ENCODE results near the gene SETX. TPM values are rescaled to one million over a fixed set of nuclear protein-coding genes. Genes with fewer than 3 reads are reported as not detected.

SETX gene
- total and polyA plus RNA-seq, 3 experiments from 2014 or later = 32.4 to 39.3 (median 37.3) TPM

- H3K36me3 Mint-ChIP-seq = peaks cover 22 to 72% (median 44%) of the 10 kb centered on the region in 3 donors
- Histone ChIP-seq H3K4me1 (ENCODE audit: insufficient read depth, low read length) (peaks cover 10% of the 10 kb centered on the region), H3K36me3 (ENCODE audit: insufficient read depth, low read length) (peaks cover 21% of the 10 kb centered on the region), H3K9me3 (ENCODE audit: low read length) (no peaks in the 10 kb centered on the region), H3K27me3 (ENCODE audit: insufficient read depth, low read length, poor library complexity, severe bottlenecking) (no peaks in the 10 kb centered on the region), H3K4me3 (ENCODE audit: low read length) (no peak overlapping the region), H3K27ac (ENCODE audit: low read depth, low read length) (no peak overlapping the region)
- peak overlapping the region in 4 of 8 donors; percentile 18 to 62 (median 38) for H3K27ac Mint-ChIP-seq
- H3K9me3 Mint-ChIP-seq = no peaks in the 10 kb centered on the region
- POLR2A ChIA-PET = no interaction called here
- H3K4me1 Mint-ChIP-seq = peaks cover 48 to 79% (median 75%) of the 10 kb centered on the region in 3 donors
- no peaks in the 10 kb centered on the region for H3K27me3 Mint-ChIP-seq
- CTCF ChIA-PET = interaction anchor here (1.0 kb wide), 1 partner anchor 24 kb away, joined by 3 read pairs; no protein-coding TSS in a partner anchor
- H3K4me3 Mint-ChIP-seq = no peak overlapping the region
- DNase-seq = no peak
Measured at GRCh38 chr9:132324425-132324824, 30.4 kb downstream of the SETX start.

GRCh38 chr9:132319421-132320110, 35.2 kb downstream of the SETX start:
- POLR2A ChIA-PET = no interaction called here
- Histone ChIP-seq H3K27ac (ENCODE audit: low read depth, low read length) (no peak overlapping the region), H3K27me3 (ENCODE audit: insufficient read depth, low read length, poor library complexity, severe bottlenecking) (no peaks in the 10 kb centered on the region), H3K36me3 (ENCODE audit: insufficient read depth, low read length) (peaks cover 11% of the 10 kb centered on the region), H3K4me1 (ENCODE audit: insufficient read depth, low read length) (peaks cover 20% of the 10 kb centered on the region), H3K9me3 (ENCODE audit: low read length) (no peaks in the 10 kb centered on the region), H3K4me3 (ENCODE audit: low read length) (no peak overlapping the region)
- Mint-ChIP-seq H3K4me1 (peaks cover 22 to 36% (median 35%) of the 10 kb centered on the region in 3 donors), H3K9me3 (no peaks in the 10 kb centered on the region), H3K27ac (peak overlapping the region in 6 of 8 donors; percentile 9 to 67 (median 57)), H3K27me3 (no peaks in the 10 kb centered on the region), H3K36me3 (peaks cover 5 to 42% (median 22%) of the 10 kb centered on the region in 3 donors), H3K4me3 (peak overlapping the region in 3 of 7 donors; percentile 1 to 17 (median 3))
- CTCF ChIA-PET = no interaction called here
- DNase-seq = no peak

- H3K27me3 Mint-ChIP-seq = no peaks in the 10 kb centered on the region
- peaks cover 6 to 58% (median 21%) of the 10 kb centered on the region in 3 donors for H3K36me3 Mint-ChIP-seq
- ChIA-PET CTCF (interaction anchor here (1.2 to 1.3 kb wide), 2 partner anchors 44 to 1662 kb away, joined by 3 to 4 read pairs; no protein-coding TSS in a partner anchor), POLR2A (no interaction called here)
- Histone ChIP-seq H3K4me1 (ENCODE audit: insufficient read depth, low read length) (no peaks in the 10 kb centered on the region), H3K36me3 (ENCODE audit: insufficient read depth, low read length) (peaks cover 24% of the 10 kb centered on the region), H3K27me3 (ENCODE audit: insufficient read depth, low read length, poor library complexity, severe bottlenecking) (no peaks in the 10 kb centered on the region), H3K4me3 (ENCODE audit: low read length) (no peak overlapping the region), H3K9me3 (ENCODE audit: low read length) (no peaks in the 10 kb centered on the region), H3K27ac (ENCODE audit: low read depth, low read length) (no peak overlapping the region)
- peaks cover 31 to 53% (median 43%) of the 10 kb centered on the region in 3 donors for H3K4me1 Mint-ChIP-seq
- no peak for DNase-seq
- H3K27ac Mint-ChIP-seq = peak overlapping the region in 3 of 8 donors; percentile 0 to 75 (median 27)
- no peaks in the 10 kb centered on the region for H3K9me3 Mint-ChIP-seq
- H3K4me3 Mint-ChIP-seq = no peak overlapping the region
Measured at GRCh38 chr9:132312873-132313272, 41.9 kb downstream of the SETX start.

GRCh38 chr9:132312426-132312825, 42.4 kb downstream of the SETX start:
- Histone ChIP-seq H3K27me3 (ENCODE audit: insufficient read depth, low read length, poor library complexity, severe bottlenecking) (no peaks in the 10 kb centered on the region), H3K9me3 (ENCODE audit: low read length) (no peaks in the 10 kb centered on the region), H3K27ac (ENCODE audit: low read depth, low read length) (no peak overlapping the region), H3K36me3 (ENCODE audit: insufficient read depth, low read length) (peaks cover 25% of the 10 kb centered on the region), H3K4me1 (ENCODE audit: insufficient read depth, low read length) (no peaks in the 10 kb centered on the region), H3K4me3 (ENCODE audit: low read length) (no peak overlapping the region)
- Mint-ChIP-seq H3K27me3 (no peaks in the 10 kb centered on the region), H3K9me3 (no peaks in the 10 kb centered on the region), H3K4me3 (no peak overlapping the region), H3K36me3 (peaks cover 6 to 62% (median 21%) of the 10 kb centered on the region in 3 donors), H3K4me1 (peaks cover 31 to 53% (median 44%) of the 10 kb centered on the region in 3 donors), H3K27ac (peak overlapping the region in 7 of 8 donors; percentile 0 to 75 (median 27))
- ChIA-PET CTCF (no interaction called here), POLR2A (no interaction called here)
- DNase-seq = no peak

- H3K27ac ChIP-seq (ENCODE audit: low read depth, low read length) = no peak overlapping the region
- H3K4me3 ChIP-seq (ENCODE audit: low read length) = no peak overlapping the region
- H3K36me3 ChIP-seq (ENCODE audit: insufficient read depth, low read length) = peaks cover 25% of the 10 kb centered on the region
- no peaks in the 10 kb centered on the region for H3K9me3 ChIP-seq (ENCODE audit: low read length)
- Mint-ChIP-seq H3K27ac (peak overlapping the region in 7 of 8 donors; percentile 8 to 75 (median 50)), H3K36me3 (peaks cover 6 to 66% (median 21%) of the 10 kb centered on the region in 3 donors), H3K27me3 (no peaks in the 10 kb centered on the region), H3K4me1 (peaks cover 33 to 53% (median 46%) of the 10 kb centered on the region in 3 donors), H3K4me3 (no peak overlapping the region), H3K9me3 (no peaks in the 10 kb centered on the region)
- no peaks in the 10 kb centered on the region for H3K27me3 ChIP-seq (ENCODE audit: insufficient read depth, low read length, poor library complexity, severe bottlenecking)
- H3K4me1 ChIP-seq (ENCODE audit: insufficient read depth, low read length) = no peaks in the 10 kb centered on the region
- ChIA-PET POLR2A (no interaction called here), CTCF (no interaction called here)
- DNase-seq = no peak
Measured at GRCh38 chr9:132311978-132312377, 42.8 kb downstream of the SETX start.

GRCh38 chr9:132309056-132309455, 45.7 kb downstream of the SETX start:
- DNase-seq = no peak
- Mint-ChIP-seq H3K9me3 (no peaks in the 10 kb centered on the region), H3K4me1 (peaks cover 37 to 52% (median 48%) of the 10 kb centered on the region in 3 donors), H3K27ac (peak overlapping the region in 4 of 8 donors; percentile 5 to 82 (median 55)), H3K27me3 (no peaks in the 10 kb centered on the region), H3K36me3 (peaks cover 6 to 83% (median 24%) of the 10 kb centered on the region in 3 donors), H3K4me3 (no peak overlapping the region)
- H3K27me3 ChIP-seq (ENCODE audit: insufficient read depth, low read length, poor library complexity, severe bottlenecking) = no peaks in the 10 kb centered on the region
- H3K9me3 ChIP-seq (ENCODE audit: low read length) = no peaks in the 10 kb centered on the region
- peaks cover 25% of the 10 kb centered on the region for H3K36me3 ChIP-seq (ENCODE audit: insufficient read depth, low read length)
- no peaks in the 10 kb centered on the region for H3K4me1 ChIP-seq (ENCODE audit: insufficient read depth, low read length)
- no peak overlapping the region for H3K27ac ChIP-seq (ENCODE audit: low read depth, low read length)
- ChIA-PET POLR2A (no interaction called here), CTCF (no interaction called here)
- no peak overlapping the region for H3K4me3 ChIP-seq (ENCODE audit: low read length)

GRCh38 chr9:132301521-132301920, 53.3 kb downstream of the SETX start:
- no peaks in the 10 kb centered on the region for H3K27me3 Mint-ChIP-seq

GRCh38 chr9:132299221-132299620, 55.6 kb downstream of the SETX start:
- CTCF ChIA-PET = no interaction called here
- no peak overlapping the region for H3K4me3 Mint-ChIP-seq

More at GRCh38 chr9:132301521-132301920, 53.3 kb downstream of the SETX start:
- ChIA-PET POLR2A (no interaction called here), CTCF (interaction anchor here (1.3 kb wide), 1 partner anchor 33 kb away, joined by 3 read pairs; no protein-coding TSS in a partner anchor)
- no peaks in the 10 kb centered on the region for H3K9me3 Mint-ChIP-seq
- H3K36me3 Mint-ChIP-seq = peaks cover 9 to 77% (median 32%) of the 10 kb centered on the region in 3 donors
- H3K4me1 ChIP-seq (ENCODE audit: insufficient read depth, low read length) = no peaks in the 10 kb centered on the region
- H3K36me3 ChIP-seq (ENCODE audit: insufficient read depth, low read length) = peaks cover 40% of the 10 kb centered on the region
- DNase-seq = no peak
- no peaks in the 10 kb centered on the region for H3K27me3 ChIP-seq (ENCODE audit: insufficient read depth, low read length, poor library complexity, severe bottlenecking)
- no peak overlapping the region for H3K4me3 Mint-ChIP-seq
- no peak overlapping the region for H3K4me3 ChIP-seq (ENCODE audit: low read length)
- H3K9me3 ChIP-seq (ENCODE audit: low read length) = no peaks in the 10 kb centered on the region
- H3K27ac Mint-ChIP-seq = no peak overlapping the region
- no peak overlapping the region for H3K27ac ChIP-seq (ENCODE audit: low read depth, low read length)
- peaks cover 24 to 41% (median 24%) of the 10 kb centered on the region in 3 donors for H3K4me1 Mint-ChIP-seq

More at GRCh38 chr9:132299221-132299620, 55.6 kb downstream of the SETX start:
- Histone ChIP-seq H3K27ac (ENCODE audit: low read depth, low read length) (no peak overlapping the region), H3K36me3 (ENCODE audit: insufficient read depth, low read length) (peaks cover 61% of the 10 kb centered on the region), H3K4me1 (ENCODE audit: insufficient read depth, low read length) (no peaks in the 10 kb centered on the region), H3K4me3 (ENCODE audit: low read length) (no peak overlapping the region), H3K9me3 (ENCODE audit: low read length) (no peaks in the 10 kb centered on the region), H3K27me3 (ENCODE audit: insufficient read depth, low read length, poor library complexity, severe bottlenecking) (no peaks in the 10 kb centered on the region)
- Mint-ChIP-seq H3K4me1 (peaks cover 24 to 46% (median 31%) of the 10 kb centered on the region in 3 donors), H3K36me3 (peaks cover 16 to 83% (median 34%) of the 10 kb centered on the region in 3 donors), H3K27ac (peak overlapping the region in 1 of 8 donors; percentile 41), H3K27me3 (no peaks in the 10 kb centered on the region), H3K9me3 (no peaks in the 10 kb centered on the region)
- POLR2A ChIA-PET = no interaction called here
- DNase-seq = no peak

All from CD8-positive, alpha-beta memory T cell (primary cell).